ENCODE data around the gene TPRG1L. TPM values are rescaled to one million over a fixed set of nuclear protein-coding genes. Genes with fewer than 3 reads are reported as not detected.

Gene TPRG1L
- total and polyA plus RNA-seq, 10 of the 15 experiments (the other 5 are each of a cell fraction or from before 2014, with no cell fraction given) = 1.5 to 16.5 (median 8.0) TPM

DNA sequence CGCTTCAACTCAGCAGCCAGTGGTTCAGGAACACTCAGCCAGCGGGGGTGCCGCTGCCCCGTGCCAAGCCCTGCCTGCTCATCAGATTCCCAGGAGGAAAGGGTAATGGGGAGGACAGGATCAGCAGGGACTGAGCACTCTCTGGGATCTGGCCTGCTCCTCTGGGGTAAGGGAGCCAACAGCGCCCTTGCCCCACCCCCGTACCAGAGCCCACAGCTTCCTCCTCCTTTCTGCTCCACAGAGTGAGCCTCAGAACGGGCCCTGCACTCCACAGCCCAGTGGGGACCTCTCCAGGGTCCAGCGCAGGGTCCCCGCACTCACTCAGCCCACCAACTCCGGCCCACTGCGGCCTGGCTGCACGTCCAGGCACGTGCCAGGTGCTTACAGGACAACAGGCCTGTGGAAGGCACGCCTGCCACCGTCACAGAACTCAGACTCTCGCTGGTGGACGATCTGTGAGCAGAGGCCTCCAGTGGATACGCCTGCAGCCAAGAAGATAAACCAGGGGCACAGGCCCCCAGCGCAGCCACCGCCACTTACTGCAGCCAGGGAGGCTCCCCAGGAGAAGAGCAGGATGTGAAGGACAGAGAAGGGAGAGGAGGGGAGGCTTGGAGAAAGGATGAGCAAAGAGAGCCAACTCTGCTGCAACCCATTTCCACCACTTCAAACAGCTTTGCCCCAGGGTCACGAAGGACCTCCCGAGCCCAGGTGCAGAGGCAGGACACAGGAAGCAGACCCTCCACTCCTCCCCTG is 15.6 kb upstream of the TPRG1L start:
- H3K27me3 ChIP-seq (replicated peaks in 1 of 2; ENCODE audit: control insufficient read depth in 2 of 2, insufficient read depth in 2 of 2, low read length in 1 of 2) = peaks cover 2 to 8% of the 10 kb centered on the region in 2 experiments; a peak in 3 of 4 replicates
- 29% methylated on average over 22 of the region's 22 CpGs for WGBS (ENCODE audit: insufficient coverage, insufficient replicate concordance, low lambda C conversion rate, missing lambda C conversion rate)

GRCh38 chr1:3609769-3610526 is 14.9 kb upstream of the TPRG1L start:
- Histone ChIP-seq H3K4me2 (ENCODE audit: control insufficient read depth, insufficient read depth) (no peak overlapping the region), H3K9me3 (replicated peaks; ENCODE audit: control insufficient read depth, insufficient read depth, low read length) (no peaks in the 10 kb centered on the region)
- POLR2A ChIA-PET = no interaction called here
- TF ChIP-seq E2F8 (IDR thresholded peaks at IDR 0.05; ENCODE audit: low read depth, partially characterized antibody) (no peak), SP1 (IDR thresholded peaks at IDR 0.05; ENCODE audit: low read depth, low read length) (no peak), NR2F1 (conservative IDR thresholded peaks at IDR 0.05) (no peak), ZNF592 (IDR thresholded peaks at IDR 0.05) (no peak), HDGF (IDR thresholded peaks at IDR 0.05) (no peak), ZNF622 (IDR thresholded peaks at IDR 0.05) (no peak)

More for the DNA sequence above, 15.6 kb upstream of the TPRG1L start:
- Histone ChIP-seq H3K9me3 (replicated peaks; ENCODE audit: control insufficient read depth, insufficient read depth, low read length) (no peaks in the 10 kb centered on the region), H3K4me2 (ENCODE audit: control insufficient read depth, insufficient read depth) (no peak overlapping the region), H3K4me3 (no peak overlapping the region), H4K20me1 (ENCODE audit: control insufficient read depth, insufficient read depth) (no peaks in the 10 kb centered on the region), H3K79me2 (ENCODE audit: control insufficient read depth, insufficient read depth, low read length) (no peaks in the 10 kb centered on the region), H3K36me3 (ENCODE audit: control insufficient read depth in 2 of 2, insufficient read depth in 2 of 2, low read length in 1 of 2) (no peaks in the 10 kb centered on the region), H3K27ac (ENCODE audit: control insufficient read depth, insufficient read depth) (no peak overlapping the region), H3K4me1 (ENCODE audit: control insufficient read depth, insufficient read depth, low read length) (no peaks in the 10 kb centered on the region), H3K9ac (ENCODE audit: control insufficient read depth, insufficient read depth, low read length) (no peak overlapping the region), H2AFZ (ENCODE audit: control insufficient read depth, low read depth, low read length) (no peak overlapping the region)
- CTCF ChIA-PET = no interaction called here
- in situ Hi-C loops (cut with MboI) = no loop called here
- SMC1A ChIA-PET (ENCODE audit: uncharacterized antibody, unreplicated experiment) = no interaction called here
- ATAC-seq (no peak), FAIRE-seq (no peak), DNase-seq (ENCODE audit: low read depth, low spot score) (no peak)
- intact Hi-C loops (cut with micrococcal nuclease; ENCODE audit: unreplicated experiment) = no loop called here
- POLR2A ChIA-PET = no interaction called here
- RAD21 ChIA-PET (ENCODE audit: unreplicated experiment) = no interaction called here
- no TSS peak for BruUV-seq (replicated peaks)
- TF ChIP-seq GATAD2B (conservative IDR thresholded peaks at IDR 0.05; ENCODE audit: low read depth) (no peak), BHLHE40 (IDR thresholded peaks at IDR 0.05; ENCODE audit: borderline replicate concordance in 1 of 2, low read depth in 2 of 2, low read length in 1 of 2) (peak in 1 of 2 experiments; percentile 67; a peak in 2 of 4 replicates)

More at GRCh38 chr1:3609769-3610526, 14.9 kb upstream of the TPRG1L start:
- SMC1A ChIA-PET (ENCODE audit: uncharacterized antibody, unreplicated experiment) = no interaction called here
- no peak for FAIRE-seq
- no peak overlapping the region for H3K9ac ChIP-seq (ENCODE audit: control insufficient read depth, insufficient read depth, low read length)
- H3K27ac ChIP-seq (ENCODE audit: control insufficient read depth, insufficient read depth) = no peak overlapping the region
- peaks cover 2 to 8% of the 10 kb centered on the region in 2 experiments; a peak in 3 of 4 replicates for H3K27me3 ChIP-seq (replicated peaks in 1 of 2; ENCODE audit: control insufficient read depth in 2 of 2, insufficient read depth in 2 of 2, low read length in 1 of 2)
- H3K4me1 ChIP-seq (ENCODE audit: control insufficient read depth, insufficient read depth, low read length) = no peaks in the 10 kb centered on the region
- no peaks in the 10 kb centered on the region for H4K20me1 ChIP-seq (ENCODE audit: control insufficient read depth, insufficient read depth)
- no TSS peak for BruUV-seq (replicated peaks)
- intact Hi-C loops (cut with micrococcal nuclease; ENCODE audit: unreplicated experiment) (no loop called here), in situ Hi-C loops (cut with MboI) (no loop called here)
- ATAC-seq = no peak
- 27% methylated on average over 18 of the region's 24 CpGs for WGBS (ENCODE audit: insufficient coverage, insufficient replicate concordance, low lambda C conversion rate, missing lambda C conversion rate)
- no peak for DNase-seq (ENCODE audit: low read depth, low spot score)
- H3K79me2 ChIP-seq (ENCODE audit: control insufficient read depth, insufficient read depth, low read length) = no peaks in the 10 kb centered on the region
- no peak overlapping the region for H3K4me3 ChIP-seq
- CTCF ChIA-PET = no interaction called here
- H2AFZ ChIP-seq (ENCODE audit: control insufficient read depth, low read depth, low read length) = no peak overlapping the region
- RAD21 ChIA-PET (ENCODE audit: unreplicated experiment) = interaction anchor here (0.5 kb wide), 1 partner anchor 56 kb away, joined by 5 read pairs; no protein-coding TSS in a partner anchor
- H3K36me3 ChIP-seq (ENCODE audit: control insufficient read depth in 2 of 2, insufficient read depth in 2 of 2, low read length in 1 of 2) = no peaks in the 10 kb centered on the region

All from GM12878 (cell line).